ENCODE results near the gene RNU7-1.

The RNU7-1 gene

GRCh38 chr12:6919588-6919987, 24.0 kb upstream of the RNU7-1 start:
- no peak overlapping the region for H3K27ac ChIP-seq (ENCODE audit: low read depth in 2 of 2, low read length in 2 of 2)
- no peaks in the 10 kb centered on the region for H3K9me3 ChIP-seq (ENCODE audit: control insufficient read depth in 2 of 2, low read length in 2 of 2)
- H3K36me3 ChIP-seq (ENCODE audit: control insufficient read depth in 2 of 2, insufficient read depth in 2 of 2, low read length in 2 of 2), result peaks cover 3% of the 10 kb centered on the region in 2 donors
- no peak overlapping the region for H3K9ac ChIP-seq (ENCODE audit: low read depth in 1 of 2, low read length in 2 of 2)
- no peak overlapping the region for H3K4me3 ChIP-seq (ENCODE audit: low read length in 2 of 2)
- peaks cover 13 to 24% of the 10 kb centered on the region in 2 donors for H3K4me1 ChIP-seq (ENCODE audit: control insufficient read depth in 2 of 2, insufficient read depth in 2 of 2, low read length in 2 of 2)
- H3K27me3 ChIP-seq (ENCODE audit: control insufficient read depth in 2 of 2, insufficient read depth in 2 of 2, low read length in 2 of 2), result peaks cover 0 to 6% of the 10 kb centered on the region in 2 donors

- peak overlapping the region in 1 of 2 donors; percentile 32 for H3K27ac ChIP-seq (ENCODE audit: low read depth in 2 of 2, low read length in 2 of 2)
- no peaks in the 10 kb centered on the region for H3K27me3 ChIP-seq (ENCODE audit: control insufficient read depth in 2 of 2, insufficient read depth in 2 of 2, low read length in 2 of 2)
- no peaks in the 10 kb centered on the region for H3K9me3 ChIP-seq (ENCODE audit: control insufficient read depth in 2 of 2, low read length in 2 of 2)
- H3K4me3 ChIP-seq (ENCODE audit: low read length in 2 of 2), result no peak overlapping the region
- H3K36me3 ChIP-seq (ENCODE audit: control insufficient read depth in 2 of 2, insufficient read depth in 2 of 2, low read length in 2 of 2), result peaks cover 3% of the 10 kb centered on the region in 2 donors
- no peak overlapping the region for H3K9ac ChIP-seq (ENCODE audit: low read depth in 1 of 2, low read length in 2 of 2)
- peaks cover 25 to 37% of the 10 kb centered on the region in 2 donors for H3K4me1 ChIP-seq (ENCODE audit: control insufficient read depth in 2 of 2, insufficient read depth in 2 of 2, low read length in 2 of 2)
These were observed 22.1 kb upstream of the RNU7-1 start for GRCh38 chr12:6921539-6921938.

- H3K9me3 ChIP-seq (ENCODE audit: control insufficient read depth in 2 of 2, low read length in 2 of 2), result no peaks in the 10 kb centered on the region
- peak overlapping the region; percentile 10 to 75 for H3K27ac ChIP-seq (ENCODE audit: low read depth in 2 of 2, low read length in 2 of 2)
- H3K4me3 ChIP-seq (ENCODE audit: low read length in 2 of 2), result peak overlapping the region in 1 of 2 donors; percentile 15
- peaks cover 0 to 3% of the 10 kb centered on the region in 2 donors for H3K36me3 ChIP-seq (ENCODE audit: control insufficient read depth in 2 of 2, insufficient read depth in 2 of 2, low read length in 2 of 2)
- peaks cover 29 to 42% of the 10 kb centered on the region in 2 donors for H3K4me1 ChIP-seq (ENCODE audit: control insufficient read depth in 2 of 2, insufficient read depth in 2 of 2, low read length in 2 of 2)
- H3K9ac ChIP-seq (ENCODE audit: low read depth in 1 of 2, low read length in 2 of 2), result peak overlapping the region in 1 of 2 donors; percentile 26
- no peaks in the 10 kb centered on the region for H3K27me3 ChIP-seq (ENCODE audit: control insufficient read depth in 2 of 2, insufficient read depth in 2 of 2, low read length in 2 of 2)
These were observed 21.3 kb upstream of the RNU7-1 start for GRCh38 chr12:6921996-6922946.

GRCh38 chr12:6923003-6923732, 20.4 kb upstream of the RNU7-1 start:
- Histone ChIP-seq H3K36me3 (ENCODE audit: control insufficient read depth in 2 of 2, insufficient read depth in 2 of 2, low read length in 2 of 2) (peaks cover 0 to 3% of the 10 kb centered on the region in 2 donors), H3K27ac (ENCODE audit: low read depth in 2 of 2, low read length in 2 of 2) (peak overlapping the region in 1 of 2 donors; percentile 75), H3K4me1 (ENCODE audit: control insufficient read depth in 2 of 2, insufficient read depth in 2 of 2, low read length in 2 of 2) (peaks cover 29 to 42% of the 10 kb centered on the region in 2 donors), H3K9me3 (ENCODE audit: control insufficient read depth in 2 of 2, low read length in 2 of 2) (no peaks in the 10 kb centered on the region), H3K27me3 (ENCODE audit: control insufficient read depth in 2 of 2, insufficient read depth in 2 of 2, low read length in 2 of 2) (no peaks in the 10 kb centered on the region), H3K9ac (ENCODE audit: low read depth in 1 of 2, low read length in 2 of 2) (peak overlapping the region in 1 of 2 donors; percentile 26), H3K4me3 (ENCODE audit: low read length in 2 of 2) (no peak overlapping the region)

GRCh38 chr12:6923851-6924250, 19.8 kb upstream of the RNU7-1 start:
- Histone ChIP-seq H3K27ac (ENCODE audit: low read depth in 2 of 2, low read length in 2 of 2) (peak overlapping the region in 1 of 2 donors; percentile 91), H3K4me3 (ENCODE audit: low read length in 2 of 2) (no peak overlapping the region), H3K27me3 (ENCODE audit: control insufficient read depth in 2 of 2, insufficient read depth in 2 of 2, low read length in 2 of 2) (no peaks in the 10 kb centered on the region), H3K4me1 (ENCODE audit: control insufficient read depth in 2 of 2, insufficient read depth in 2 of 2, low read length in 2 of 2) (peaks cover 31 to 42% of the 10 kb centered on the region in 2 donors), H3K9me3 (ENCODE audit: control insufficient read depth in 2 of 2, low read length in 2 of 2) (no peaks in the 10 kb centered on the region), H3K9ac (ENCODE audit: low read depth in 1 of 2, low read length in 2 of 2) (no peak overlapping the region), H3K36me3 (ENCODE audit: control insufficient read depth in 2 of 2, insufficient read depth in 2 of 2, low read length in 2 of 2) (peaks cover 0 to 3% of the 10 kb centered on the region in 2 donors)

GRCh38 chr12:6925239-6925539, 18.4 kb upstream of the RNU7-1 start:
- H3K36me3 ChIP-seq (ENCODE audit: control insufficient read depth in 2 of 2, insufficient read depth in 2 of 2, low read length in 2 of 2), result no peaks in the 10 kb centered on the region
- H3K9me3 ChIP-seq (ENCODE audit: control insufficient read depth in 2 of 2, low read length in 2 of 2), result no peaks in the 10 kb centered on the region
- no peaks in the 10 kb centered on the region for H3K27me3 ChIP-seq (ENCODE audit: control insufficient read depth in 2 of 2, insufficient read depth in 2 of 2, low read length in 2 of 2)
- H3K9ac ChIP-seq (ENCODE audit: low read depth in 1 of 2, low read length in 2 of 2), result peak overlapping the region; percentile 58 to 67
- H3K4me3 ChIP-seq (ENCODE audit: low read length in 2 of 2), result peak overlapping the region; percentile 13 to 40
- peaks cover 45 to 53% of the 10 kb centered on the region in 2 donors for H3K4me1 ChIP-seq (ENCODE audit: control insufficient read depth in 2 of 2, insufficient read depth in 2 of 2, low read length in 2 of 2)
- H3K27ac ChIP-seq (ENCODE audit: low read depth in 2 of 2, low read length in 2 of 2), result peak overlapping the region; percentile 82 to 91

- H3K9ac ChIP-seq (ENCODE audit: low read depth in 1 of 2, low read length in 2 of 2), result peak overlapping the region; percentile 67 to 76
- H3K36me3 ChIP-seq (ENCODE audit: control insufficient read depth in 2 of 2, insufficient read depth in 2 of 2, low read length in 2 of 2), result no peaks in the 10 kb centered on the region
- peak overlapping the region; percentile 82 to 91 for H3K27ac ChIP-seq (ENCODE audit: low read depth in 2 of 2, low read length in 2 of 2)
- H3K4me1 ChIP-seq (ENCODE audit: control insufficient read depth in 2 of 2, insufficient read depth in 2 of 2, low read length in 2 of 2), result peaks cover 45 to 54% of the 10 kb centered on the region in 2 donors
- H3K9me3 ChIP-seq (ENCODE audit: control insufficient read depth in 2 of 2, low read length in 2 of 2), result no peaks in the 10 kb centered on the region
- no peaks in the 10 kb centered on the region for H3K27me3 ChIP-seq (ENCODE audit: control insufficient read depth in 2 of 2, insufficient read depth in 2 of 2, low read length in 2 of 2)
- peak overlapping the region; percentile 13 to 61 for H3K4me3 ChIP-seq (ENCODE audit: low read length in 2 of 2)
These were observed 17.9 kb upstream of the RNU7-1 start for GRCh38 chr12:6925540-6926279.

- Histone ChIP-seq H3K4me1 (ENCODE audit: control insufficient read depth in 2 of 2, insufficient read depth in 2 of 2, low read length in 2 of 2) (peaks cover 45 to 55% of the 10 kb centered on the region in 2 donors), H3K27ac (ENCODE audit: low read depth in 2 of 2, low read length in 2 of 2) (peak within 1 kb of the TSS; percentile 82 to 91), H3K27me3 (ENCODE audit: control insufficient read depth in 2 of 2, insufficient read depth in 2 of 2, low read length in 2 of 2) (no peaks in the 10 kb centered on the region), H3K36me3 (ENCODE audit: control insufficient read depth in 2 of 2, insufficient read depth in 2 of 2, low read length in 2 of 2) (no peaks in the 10 kb centered on the region), H3K9ac (ENCODE audit: low read depth in 1 of 2, low read length in 2 of 2) (peak within 1 kb of the TSS; percentile 81 to 84), H3K4me3 (ENCODE audit: low read length in 2 of 2) (peak within 1 kb of the TSS; percentile 81 to 88), H3K9me3 (ENCODE audit: control insufficient read depth in 2 of 2, low read length in 2 of 2) (no peaks in the 10 kb centered on the region)
These were observed 16.1 kb upstream of the RNU7-1 start, which contains the start of gene ATN1 for GRCh38 chr12:6927379-6928021. TSS of gene ATN1 (plus strand) at chr12:6927959. CDS start at chr12:6934002, 6,043 bp downstream.

GRCh38 chr12:6928022-6928702, 15.5 kb upstream of the RNU7-1 start:
- no peaks in the 10 kb centered on the region for H3K9me3 ChIP-seq (ENCODE audit: control insufficient read depth in 2 of 2, low read length in 2 of 2)
- peak overlapping the region; percentile 81 to 88 for H3K4me3 ChIP-seq (ENCODE audit: low read length in 2 of 2)
- H3K27ac ChIP-seq (ENCODE audit: low read depth in 2 of 2, low read length in 2 of 2), result peak overlapping the region; percentile 80 to 83
- peak overlapping the region; percentile 71 to 84 for H3K9ac ChIP-seq (ENCODE audit: low read depth in 1 of 2, low read length in 2 of 2)
- no peaks in the 10 kb centered on the region for H3K36me3 ChIP-seq (ENCODE audit: control insufficient read depth in 2 of 2, insufficient read depth in 2 of 2, low read length in 2 of 2)
- no peaks in the 10 kb centered on the region for H3K27me3 ChIP-seq (ENCODE audit: control insufficient read depth in 2 of 2, insufficient read depth in 2 of 2, low read length in 2 of 2)
- H3K4me1 ChIP-seq (ENCODE audit: control insufficient read depth in 2 of 2, insufficient read depth in 2 of 2, low read length in 2 of 2), result peaks cover 46 to 53% of the 10 kb centered on the region in 2 donors

Measured in mucosa of rectum (tissue), 2 donors.